NCI-H128 (cell line): ENCODE measurements around the gene DMWD.

Experiments used
- DNase-seq: peaks from one replicate; lab custom pipeline; 2025; ENCODE audit not compliant: unreplicated experiment; lab: John Stamatoyannopoulos, UW

The DMWD gene

GRCh38 chr19:45792470-45793177 lies at the start of gene DMWD:
Gene DMWD, minus strand, starts transcription at chr19:45792845. Its CDS starts 89 bp downstream, at chr19:45792756.
- DNase-seq: peak; percentile 98

- DNase-seq: no peak
Observed at GRCh38 chr19:45842198-45842597, 49.6 kb upstream of the DMWD start.

GRCh38 chr19:45834970-45835369 lies 42.3 kb upstream of the DMWD start:
- DNase-seq: no peak

- DNase-seq: no peak
Observed at GRCh38 chr19:45828945-45829344, 36.3 kb upstream of the DMWD start.

- DNase-seq: no peak
Observed at GRCh38 chr19:45828523-45828922, 35.9 kb upstream of the DMWD start.

GRCh38 chr19:45827459-45828093 lies 34.9 kb upstream of the DMWD start:
- no peak for DNase-seq

- DNase-seq: no peak
Observed at GRCh38 chr19:45826934-45827333, 34.3 kb upstream of the DMWD start.

GRCh38 chr19:45825917-45826893 lies 33.6 kb upstream of the DMWD start:
- DNase-seq: no peak

- no peak for DNase-seq
Observed at GRCh38 chr19:45825263-45825605, 32.6 kb upstream of the DMWD start.

- no peak for DNase-seq
Observed at GRCh38 chr19:45824531-45825262, 32.1 kb upstream of the DMWD start.

GRCh38 chr19:45824041-45824471 lies 31.4 kb upstream of the DMWD start:
- DNase-seq: peak; percentile 57

GRCh38 chr19:45823182-45823581 lies 30.5 kb upstream of the DMWD start:
- DNase-seq: no peak

GRCh38 chr19:45822716-45823115 lies 30.1 kb upstream of the DMWD start:
- no peak for DNase-seq

- no peak for DNase-seq
Observed at GRCh38 chr19:45821570-45821969, 28.9 kb upstream of the DMWD start.

- DNase-seq: no peak
Observed at GRCh38 chr19:45821103-45821521, 28.5 kb upstream of the DMWD start.

- no peak for DNase-seq
Observed at GRCh38 chr19:45820413-45821102, 27.9 kb upstream of the DMWD start.

GRCh38 chr19:45819769-45820168 lies 27.1 kb upstream of the DMWD start:
- DNase-seq: no peak

- no peak for DNase-seq
Observed at GRCh38 chr19:45817725-45818301, 25.2 kb upstream of the DMWD start.

- peak; percentile 89 for DNase-seq
Observed at GRCh38 chr19:45817010-45817724, 24.5 kb upstream of the DMWD start.
